Measurements from ENCODE around the gene ZNF385B.
"Not testable (repeated sequence)": the region's sequence is repeated elsewhere in the genome, so short reads cannot be mapped to it uniquely, and the experiment has no call there.

The ZNF385B gene

GRCh38 chr2:179898873-179899272, 37.5 kb upstream of the ZNF385B start:
- Histone ChIP-seq H3K36me3 (no peaks in the 10 kb centered on the region), H3K4me1 (ENCODE audit: control insufficient read depth in 1 of 2, insufficient read depth in 1 of 2, low read depth in 1 of 2, low read length in 1 of 2) (no peaks in the 10 kb centered on the region), H3K27ac (no peak overlapping the region), H3K27me3 (no peaks in the 10 kb centered on the region), H3K9me3 (no peaks in the 10 kb centered on the region), H3K4me3 (ENCODE audit: low read depth in 1 of 2, low read length in 1 of 2) (no peak overlapping the region)
- TF ChIP-seq CTCF (IDR thresholded peaks at IDR 0.05), result no peak

GRCh38 chr2:179893616-179894015, 32.2 kb upstream of the ZNF385B start:
- no peaks in the 10 kb centered on the region for H3K9me3 ChIP-seq
- H3K36me3 ChIP-seq, result no peaks in the 10 kb centered on the region
- H3K27ac ChIP-seq, result no peak overlapping the region
- no peaks in the 10 kb centered on the region for H3K27me3 ChIP-seq
- no peak overlapping the region for H3K4me3 ChIP-seq (ENCODE audit: low read depth in 1 of 2, low read length in 1 of 2)
- TF ChIP-seq CTCF (IDR thresholded peaks at IDR 0.05), result no peak
- H3K4me1 ChIP-seq (ENCODE audit: control insufficient read depth in 1 of 2, insufficient read depth in 1 of 2, low read depth in 1 of 2, low read length in 1 of 2), result no peaks in the 10 kb centered on the region

- no peak for TF ChIP-seq CTCF (IDR thresholded peaks at IDR 0.05)
- Histone ChIP-seq H3K27ac (no peak overlapping the region), H3K4me3 (ENCODE audit: low read depth in 1 of 2, low read length in 1 of 2) (no peak overlapping the region), H3K36me3 (no peaks in the 10 kb centered on the region), H3K4me1 (ENCODE audit: control insufficient read depth in 1 of 2, insufficient read depth in 1 of 2, low read depth in 1 of 2, low read length in 1 of 2) (no peaks in the 10 kb centered on the region), H3K9me3 (no peaks in the 10 kb centered on the region), H3K27me3 (no peaks in the 10 kb centered on the region)
Observed at GRCh38 chr2:179891237-179891636, 29.8 kb upstream of the ZNF385B start.

- H3K9me3 ChIP-seq, result no peaks in the 10 kb centered on the region
- no peaks in the 10 kb centered on the region for H3K27me3 ChIP-seq
- H3K4me1 ChIP-seq (ENCODE audit: control insufficient read depth in 1 of 2, insufficient read depth in 1 of 2, low read depth in 1 of 2, low read length in 1 of 2), result no peaks in the 10 kb centered on the region
- no peak overlapping the region for H3K4me3 ChIP-seq (ENCODE audit: low read depth in 1 of 2, low read length in 1 of 2)
- no peaks in the 10 kb centered on the region for H3K36me3 ChIP-seq
- no peak overlapping the region for H3K27ac ChIP-seq
- no peak for TF ChIP-seq CTCF (IDR thresholded peaks at IDR 0.05)
Observed at GRCh38 chr2:179890666-179891065, 29.3 kb upstream of the ZNF385B start.

- not testable (repeated sequence) for H3K27ac ChIP-seq; H3K4me3 ChIP-seq (ENCODE audit: low read depth in 1 of 2, low read length in 1 of 2); H3K9me3 ChIP-seq; H3K27me3 ChIP-seq; H3K36me3 ChIP-seq; H3K4me1 ChIP-seq (ENCODE audit: control insufficient read depth in 1 of 2, insufficient read depth in 1 of 2, low read depth in 1 of 2, low read length in 1 of 2)
Observed at GRCh38 chr2:179888642-179889041, 27.2 kb upstream of the ZNF385B start.

GRCh38 chr2:179884193-179884592, 22.8 kb upstream of the ZNF385B start:
- H3K9me3 ChIP-seq, result no peaks in the 10 kb centered on the region
- no peaks in the 10 kb centered on the region for H3K36me3 ChIP-seq
- no peaks in the 10 kb centered on the region for H3K4me1 ChIP-seq (ENCODE audit: control insufficient read depth in 1 of 2, insufficient read depth in 1 of 2, low read depth in 1 of 2, low read length in 1 of 2)
- H3K27ac ChIP-seq, result no peak overlapping the region
- no peak for TF ChIP-seq CTCF (IDR thresholded peaks at IDR 0.05)
- no peak overlapping the region for H3K4me3 ChIP-seq (ENCODE audit: low read depth in 1 of 2, low read length in 1 of 2)
- H3K27me3 ChIP-seq, result no peaks in the 10 kb centered on the region
